Measurements from ENCODE around the gene SMIM14.

The SMIM14 gene

DNA sequence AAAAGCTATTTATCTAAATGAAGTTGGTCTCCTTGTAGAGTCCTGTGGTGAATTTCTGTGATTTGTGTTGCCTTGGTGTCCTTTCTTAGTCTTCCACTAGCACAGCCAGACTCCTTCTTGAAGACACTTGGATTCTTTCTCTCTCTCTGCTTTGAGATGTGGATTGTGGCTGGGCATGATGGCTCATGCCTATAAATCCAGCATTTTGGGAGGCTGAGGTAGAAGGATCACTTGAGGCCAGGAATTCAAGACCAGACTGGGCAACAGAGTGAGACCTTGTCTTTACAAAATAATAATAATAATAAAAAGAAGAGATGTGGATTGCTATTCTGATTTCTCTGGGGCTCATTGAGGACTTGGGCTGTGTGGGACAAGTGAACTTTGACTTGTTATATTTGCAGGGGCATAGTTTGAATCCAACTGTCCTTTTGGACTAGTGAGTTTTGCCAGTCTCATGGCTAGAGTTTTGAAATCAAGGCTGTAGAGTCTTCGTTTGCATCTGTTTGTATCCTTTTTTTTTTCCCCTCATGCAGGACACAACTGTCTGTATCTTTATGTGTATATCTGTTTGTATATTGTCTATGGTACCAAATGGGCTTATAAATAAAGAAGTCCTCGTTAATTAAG is 11.1 kb upstream of the SMIM14 start:
- Histone ChIP-seq H3K27ac (ENCODE audit: low read depth, low read length) (no peak overlapping the region), H3K4me3 (ENCODE audit: insufficient read depth, low read length, poor library complexity, severe bottlenecking) (no peak overlapping the region)

DNA sequence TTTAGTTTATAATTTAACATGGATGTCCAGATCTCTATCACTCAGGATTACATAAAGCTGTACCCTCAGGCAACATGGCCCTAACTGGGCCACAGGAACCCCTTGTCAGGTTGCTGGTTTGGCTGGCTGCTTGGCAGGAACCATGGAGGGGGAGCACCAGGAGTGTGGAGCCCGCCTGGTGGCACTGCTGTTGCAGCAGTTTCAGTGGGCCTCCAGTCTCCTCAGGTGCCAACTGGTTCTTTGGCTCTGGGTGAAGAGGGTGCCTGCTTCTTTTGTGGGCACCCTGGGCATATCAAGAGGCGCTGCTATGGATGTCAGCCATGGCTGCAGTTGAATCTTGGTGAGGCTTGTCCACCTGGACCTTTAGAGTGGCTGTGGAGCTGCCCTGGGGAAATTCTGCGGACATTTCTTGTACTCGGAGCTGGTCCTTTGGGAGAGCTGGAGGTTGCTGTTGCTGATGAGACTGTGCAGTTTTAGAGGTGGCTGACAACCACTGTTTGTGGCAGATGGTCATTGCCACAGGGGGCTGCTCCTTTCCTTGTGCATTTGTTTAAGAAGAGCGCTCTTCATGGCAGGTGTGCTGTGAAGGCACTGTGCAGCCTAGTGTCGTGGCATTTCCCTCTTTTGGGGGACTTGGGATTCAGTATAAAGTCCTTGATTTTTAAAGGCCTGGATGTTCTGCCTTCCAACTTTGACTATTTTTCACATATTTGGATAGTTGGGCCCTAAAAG is 10.3 kb upstream of the SMIM14 start:
- no peaks in the 10 kb centered on the region for H3K9me2 ChIP-seq (replicated peaks; ENCODE audit: insufficient read depth, low read length)
- no peaks in the 10 kb centered on the region for H4K20me1 ChIP-seq (ENCODE audit: low read depth, low read length)
- no peaks in the 10 kb centered on the region for H3F3A ChIP-seq (ENCODE audit: insufficient read depth)
- H3K27ac ChIP-seq (ENCODE audit: low read depth, low read length) = no peak overlapping the region
- no peak overlapping the region for H3K9ac ChIP-seq (ENCODE audit: low read length)
- no peak overlapping the region for H3K4me3 ChIP-seq (ENCODE audit: insufficient read depth, low read length, poor library complexity, severe bottlenecking)
- H2AFZ ChIP-seq (ENCODE audit: low read depth, low read length, severe bottlenecking) = no peak overlapping the region
- no peaks in the 10 kb centered on the region for H3K27me3 ChIP-seq (ENCODE audit: low read length)
- H3K4me2 ChIP-seq (ENCODE audit: low read depth, low read length, poor library complexity, severe bottlenecking) = no peak overlapping the region
- no peaks in the 10 kb centered on the region for H3K79me2 ChIP-seq (ENCODE audit: insufficient read depth, low read length)
- no peak for TF ChIP-seq EZH2phosphoT487 (conservative IDR thresholded peaks at IDR 0.05; ENCODE audit: low read length)
- TF ChIP-seq, protein P1, sequence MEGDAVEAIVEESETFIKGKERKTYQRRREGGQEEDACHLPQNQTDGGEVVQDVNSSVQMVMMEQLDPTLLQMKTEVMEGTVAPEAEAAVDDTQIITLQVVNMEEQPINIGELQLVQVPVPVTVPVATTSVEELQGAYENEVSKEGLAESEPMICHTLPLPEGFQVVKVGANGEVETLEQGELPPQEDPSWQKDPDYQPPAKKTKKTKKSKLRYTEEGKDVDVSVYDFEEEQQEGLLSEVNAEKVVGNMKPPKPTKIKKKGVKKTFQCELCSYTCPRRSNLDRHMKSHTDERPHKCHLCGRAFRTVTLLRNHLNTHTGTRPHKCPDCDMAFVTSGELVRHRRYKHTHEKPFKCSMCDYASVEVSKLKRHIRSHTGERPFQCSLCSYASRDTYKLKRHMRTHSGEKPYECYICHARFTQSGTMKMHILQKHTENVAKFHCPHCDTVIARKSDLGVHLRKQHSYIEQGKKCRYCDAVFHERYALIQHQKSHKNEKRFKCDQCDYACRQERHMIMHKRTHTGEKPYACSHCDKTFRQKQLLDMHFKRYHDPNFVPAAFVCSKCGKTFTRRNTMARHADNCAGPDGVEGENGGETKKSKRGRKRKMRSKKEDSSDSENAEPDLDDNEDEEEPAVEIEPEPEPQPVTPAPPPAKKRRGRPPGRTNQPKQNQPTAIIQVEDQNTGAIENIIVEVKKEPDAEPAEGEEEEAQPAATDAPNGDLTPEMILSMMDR (IDR thresholded peaks at IDR 0.05; ENCODE audit: insufficient read depth, low read length, poor library complexity, severe bottlenecking) = no peak
- no peaks in the 10 kb centered on the region for H3K36me3 ChIP-seq (ENCODE audit: low read length)
- H3K9me3 ChIP-seq (ENCODE audit: insufficient read depth, low read length) = no peaks in the 10 kb centered on the region

More for the DNA sequence above, 11.1 kb upstream of the SMIM14 start:
- Histone ChIP-seq H3K4me2 (ENCODE audit: low read depth, low read length, poor library complexity, severe bottlenecking) (no peak overlapping the region), H3K9me3 (ENCODE audit: insufficient read depth, low read length) (no peaks in the 10 kb centered on the region), H3K36me3 (ENCODE audit: low read length) (no peaks in the 10 kb centered on the region), H3K27me3 (ENCODE audit: low read length) (no peaks in the 10 kb centered on the region), H3F3A (ENCODE audit: insufficient read depth) (no peaks in the 10 kb centered on the region), H3K9me2 (replicated peaks; ENCODE audit: insufficient read depth, low read length) (no peaks in the 10 kb centered on the region), H3K9ac (ENCODE audit: low read length) (no peak overlapping the region), H2AFZ (ENCODE audit: low read depth, low read length, severe bottlenecking) (no peak overlapping the region), H3K79me2 (ENCODE audit: insufficient read depth, low read length) (no peaks in the 10 kb centered on the region), H4K20me1 (ENCODE audit: low read depth, low read length) (no peaks in the 10 kb centered on the region)
- TF ChIP-seq, protein P1 (IDR thresholded peaks at IDR 0.05; ENCODE audit: insufficient read depth, low read length, poor library complexity, severe bottlenecking) = no peak
- TF ChIP-seq EZH2phosphoT487 (conservative IDR thresholded peaks at IDR 0.05; ENCODE audit: low read length) = no peak

DNA sequence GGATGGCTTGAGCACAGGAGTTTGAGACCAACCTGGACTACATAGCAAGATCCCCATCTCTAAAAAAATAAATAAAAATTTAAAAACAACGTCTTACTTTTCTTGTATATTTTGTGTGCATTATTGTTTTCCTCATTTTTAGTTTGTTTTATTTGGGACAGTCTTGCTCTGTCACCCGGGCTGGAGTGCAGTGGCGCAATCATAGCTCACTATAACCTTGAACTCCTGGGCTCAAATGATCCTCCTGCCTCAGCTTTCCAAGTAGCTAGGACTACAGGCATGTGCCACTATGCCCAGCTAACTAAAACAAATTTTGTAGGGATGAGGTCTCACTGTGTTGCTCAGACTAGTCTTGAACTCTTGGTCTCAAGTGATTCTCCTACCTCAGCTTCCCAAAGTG is 9.5 kb upstream of the SMIM14 start:
- no peaks in the 10 kb centered on the region for H3K9me3 ChIP-seq (ENCODE audit: insufficient read depth, low read length)
- no peak overlapping the region for H3K4me2 ChIP-seq (ENCODE audit: low read depth, low read length, poor library complexity, severe bottlenecking)
- H3K9me2 ChIP-seq (replicated peaks; ENCODE audit: insufficient read depth, low read length) = no peaks in the 10 kb centered on the region
- H3K9ac ChIP-seq (ENCODE audit: low read length) = no peak overlapping the region
- H3K27ac ChIP-seq (ENCODE audit: low read depth, low read length) = no peak overlapping the region
- no peak for TF ChIP-seq EZH2phosphoT487 (conservative IDR thresholded peaks at IDR 0.05; ENCODE audit: low read length)
- TF ChIP-seq, protein P1 (IDR thresholded peaks at IDR 0.05; ENCODE audit: insufficient read depth, low read length, poor library complexity, severe bottlenecking) = no peak
- no peaks in the 10 kb centered on the region for H3K36me3 ChIP-seq (ENCODE audit: low read length)
- H3F3A ChIP-seq (ENCODE audit: insufficient read depth) = no peaks in the 10 kb centered on the region
- H3K4me3 ChIP-seq (ENCODE audit: insufficient read depth, low read length, poor library complexity, severe bottlenecking) = no peak overlapping the region
- no peak overlapping the region for H2AFZ ChIP-seq (ENCODE audit: low read depth, low read length, severe bottlenecking)
- H3K27me3 ChIP-seq (ENCODE audit: low read length) = no peaks in the 10 kb centered on the region
- H3K79me2 ChIP-seq (ENCODE audit: insufficient read depth, low read length) = no peaks in the 10 kb centered on the region
- H4K20me1 ChIP-seq (ENCODE audit: low read depth, low read length) = no peaks in the 10 kb centered on the region
